MCF 10A (cell line): Measurements from ENCODE around the gene FBXO7. TPM values are rescaled to one million over a fixed set of nuclear protein-coding genes. Genes with fewer than 3 reads are reported as not detected.

Experiments
- BruUV-seq: library from RNA; stranded (reverse); fragments of 400-500 nt; replicated peaks from 2 replicates; lab custom pipeline; 2021; lab: Mats Ljungman, UMichigan
- CTCF ChIA-PET: fragments of 300-600 bp; sonication (Branson Sonifier 250); formaldehyde crosslinking; extraction: SDS; loops from one replicate; lab custom pipeline; 2021; ENCODE audit warnings: antibody characterized with exemption, inconsistent platforms; lab: Yijun Ruan, JAX
- POLR2A ChIA-PET: fragments of 300-600, 350-650 bp; sonication (Branson Sonifier 250); formaldehyde crosslinking; extraction: SDS; loops from one replicate; lab custom pipeline; 2020; ENCODE audit warnings: antibody characterized with exemption, inconsistent platforms; lab: Yijun Ruan, JAX
- DNase-seq: peaks from one replicate; pipeline ENCODE4 v3.0.0-alpha.2; 2018; ENCODE audit not compliant: unreplicated experiment
- H3K27ac Mint-ChIP-seq: one replicate; pipeline ENCODE4 v1.8.0; 2022; ENCODE audit warnings: mild to moderate bottlenecking, low read depth, mixed read lengths; ENCODE audit not compliant: unreplicated experiment
- H3K27me3 Mint-ChIP-seq: one replicate; pipeline ENCODE4 v1.8.0; 2022; ENCODE audit warnings: mixed read lengths; ENCODE audit not compliant: insufficient read depth, unreplicated experiment
- H3K36me3 Mint-ChIP-seq: one replicate; pipeline ENCODE4 v1.8.0; 2022; ENCODE audit warnings: mild to moderate bottlenecking, moderate library complexity, mixed read lengths; ENCODE audit not compliant: insufficient read depth, unreplicated experiment
- H3K4me1 Mint-ChIP-seq: one replicate; pipeline ENCODE4 v1.8.0; 2022; ENCODE audit warnings: mixed read lengths; ENCODE audit not compliant: insufficient read depth, unreplicated experiment
- H3K4me3 Mint-ChIP-seq: one replicate; pipeline ENCODE4 v1.8.0; 2022; ENCODE audit warnings: mild to moderate bottlenecking, moderate library complexity, mixed read lengths; ENCODE audit not compliant: unreplicated experiment
- H3K9me3 Mint-ChIP-seq: one replicate; pipeline ENCODE4 v1.8.0; 2022; ENCODE audit warnings: mixed read lengths; ENCODE audit not compliant: unreplicated experiment
- intact Hi-C: fragments of 100-400 bp; cut with micrococcal nuclease; formaldehyde crosslinking; loops from 2 replicates; pipeline ENCODE4 v1.14.1; 2022
- total RNA-seq: library from RNA; stranded (reverse); gene quantifications from 2 replicates; pipeline ENCODE4 v1.2.3, GENCODE V29; 2022
- TF ChIP-seq, protein P1 (sequence below): fragments of 200-600 bp; IDR thresholded peaks from one replicate; pipeline ENCODE4 v1.8.0; 2022; ENCODE audit warnings: antibody characterized with exemption, mild to moderate bottlenecking; ENCODE audit not compliant: unreplicated experiment

The FBXO7 gene
- total RNA-seq, 1 experiment from 2014 or later: 76.9 TPM

DNA sequence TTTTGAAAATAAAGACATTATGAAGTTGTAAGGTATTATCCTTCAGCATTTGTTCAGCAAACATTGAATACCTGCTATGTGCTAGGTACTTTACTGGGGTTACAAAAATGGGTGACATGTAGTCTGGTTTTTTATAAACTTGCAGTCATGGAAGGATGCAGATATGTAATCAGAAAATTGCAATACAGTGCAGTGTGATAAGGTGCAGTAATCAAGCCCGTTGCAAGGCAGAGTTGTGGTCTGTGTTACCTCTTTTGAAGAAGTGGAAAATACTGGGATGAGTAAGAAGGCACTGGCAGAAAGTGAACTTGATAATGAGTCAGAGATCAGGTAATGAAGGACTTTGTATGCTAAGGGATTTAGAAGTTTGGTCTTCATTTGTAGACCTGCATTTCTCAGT, 8.1 kb downstream of the FBXO7 start:
- DNase-seq: no peak
- BruUV-seq: no TSS peak
- intact Hi-C loops: no loop called here
- Mint-ChIP-seq H3K9me3 (no peaks in the 10 kb centered on the region), H3K4me1 (peaks cover 16% of the 10 kb centered on the region), H3K27me3 (no peaks in the 10 kb centered on the region), H3K27ac (no peak overlapping the region), H3K4me3 (no peak overlapping the region), H3K36me3 (peaks cover 9% of the 10 kb centered on the region)
- ChIA-PET POLR2A (no interaction called here), CTCF (interaction anchor here (0.7 to 1.2 kb wide), 3 partner anchors 9 to 84 kb away, joined by 3 to 10 read pairs (median 3); no protein-coding TSS in a partner anchor)
- TF ChIP-seq, protein P1, sequence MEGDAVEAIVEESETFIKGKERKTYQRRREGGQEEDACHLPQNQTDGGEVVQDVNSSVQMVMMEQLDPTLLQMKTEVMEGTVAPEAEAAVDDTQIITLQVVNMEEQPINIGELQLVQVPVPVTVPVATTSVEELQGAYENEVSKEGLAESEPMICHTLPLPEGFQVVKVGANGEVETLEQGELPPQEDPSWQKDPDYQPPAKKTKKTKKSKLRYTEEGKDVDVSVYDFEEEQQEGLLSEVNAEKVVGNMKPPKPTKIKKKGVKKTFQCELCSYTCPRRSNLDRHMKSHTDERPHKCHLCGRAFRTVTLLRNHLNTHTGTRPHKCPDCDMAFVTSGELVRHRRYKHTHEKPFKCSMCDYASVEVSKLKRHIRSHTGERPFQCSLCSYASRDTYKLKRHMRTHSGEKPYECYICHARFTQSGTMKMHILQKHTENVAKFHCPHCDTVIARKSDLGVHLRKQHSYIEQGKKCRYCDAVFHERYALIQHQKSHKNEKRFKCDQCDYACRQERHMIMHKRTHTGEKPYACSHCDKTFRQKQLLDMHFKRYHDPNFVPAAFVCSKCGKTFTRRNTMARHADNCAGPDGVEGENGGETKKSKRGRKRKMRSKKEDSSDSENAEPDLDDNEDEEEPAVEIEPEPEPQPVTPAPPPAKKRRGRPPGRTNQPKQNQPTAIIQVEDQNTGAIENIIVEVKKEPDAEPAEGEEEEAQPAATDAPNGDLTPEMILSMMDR: no peak

DNA sequence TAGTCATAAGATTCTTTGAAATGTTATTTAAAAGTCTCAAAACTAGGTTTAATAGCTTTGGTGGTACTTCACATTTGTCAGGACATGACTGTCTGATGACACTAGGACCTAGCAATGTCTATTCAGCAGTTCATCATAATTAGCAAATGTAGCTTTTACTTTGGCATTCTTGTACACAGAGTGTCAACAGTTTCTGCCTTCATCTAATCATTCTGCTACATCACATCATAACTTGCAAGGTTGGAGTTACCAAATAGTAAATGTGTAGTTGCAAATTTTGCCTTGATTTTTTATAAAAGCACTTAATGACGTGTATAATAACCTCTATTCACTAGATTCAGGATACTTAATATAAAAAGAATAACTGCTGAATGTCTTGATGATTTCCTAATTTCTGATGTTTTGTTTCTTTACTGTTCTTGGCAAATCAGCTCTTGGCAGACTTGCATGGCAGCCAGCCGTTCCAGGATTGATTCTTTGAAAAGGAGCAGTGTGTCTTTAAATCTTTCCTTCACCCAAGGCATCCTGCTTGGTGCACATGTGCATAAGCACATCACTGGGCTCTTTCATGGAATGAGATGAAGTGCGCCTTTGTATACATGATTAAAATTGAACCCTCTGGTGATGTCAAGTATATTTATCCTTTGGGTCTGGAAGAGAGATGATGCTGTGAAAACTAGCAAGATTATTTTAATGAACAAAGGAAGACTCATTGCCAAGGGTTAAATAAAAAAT, 12.2 kb downstream of the FBXO7 start:
- H3K27ac Mint-ChIP-seq: no peak overlapping the region
- ChIA-PET CTCF (interaction anchor here (1.2 to 1.8 kb wide), 3 partner anchors 10 to 310 kb away, joined by 3 to 5 read pairs (median 5); no protein-coding TSS in a partner anchor), POLR2A (interaction anchor here (0.6 to 3.3 kb wide), 5 partner anchors 8 to 758 kb away, joined by 3 to 30 read pairs (median 4); no protein-coding TSS in a partner anchor)
- no peak overlapping the region for H3K4me3 Mint-ChIP-seq
- no peaks in the 10 kb centered on the region for H3K9me3 Mint-ChIP-seq
- peaks cover 6% of the 10 kb centered on the region for H3K4me1 Mint-ChIP-seq
- no peaks in the 10 kb centered on the region for H3K27me3 Mint-ChIP-seq
- intact Hi-C loops: no loop called here
- TF ChIP-seq, protein P1: no peak
- H3K36me3 Mint-ChIP-seq: peaks cover 21% of the 10 kb centered on the region
- no peak for DNase-seq
- BruUV-seq: no TSS peak

DNA sequence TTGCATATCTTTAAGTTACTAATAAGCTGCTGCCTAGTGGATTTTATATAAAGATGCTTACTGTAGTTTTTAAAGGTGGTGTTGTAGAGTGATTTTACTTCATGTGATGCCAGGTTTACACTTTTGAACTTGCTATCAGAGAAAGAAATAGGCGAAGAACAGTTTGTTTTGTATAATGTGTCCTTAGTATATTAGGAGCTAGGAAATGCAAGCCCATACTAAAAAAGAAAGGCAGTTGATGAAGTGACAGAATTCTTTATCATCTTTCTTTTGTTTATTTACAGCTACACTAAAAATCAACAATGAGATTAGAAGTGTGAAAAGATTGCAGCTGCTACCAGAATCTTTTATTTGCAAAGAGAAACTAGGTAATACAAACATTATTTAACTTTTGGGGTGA, 12.8 kb downstream of the FBXO7 start:
- DNase-seq: no peak
- peaks cover 6% of the 10 kb centered on the region for H3K4me1 Mint-ChIP-seq
- BruUV-seq: no TSS peak
- no peak overlapping the region for H3K27ac Mint-ChIP-seq
- intact Hi-C loops: no loop called here
- TF ChIP-seq, protein P1: no peak
- H3K4me3 Mint-ChIP-seq: no peak overlapping the region
- H3K36me3 Mint-ChIP-seq: peaks cover 25% of the 10 kb centered on the region
- no peaks in the 10 kb centered on the region for H3K27me3 Mint-ChIP-seq
- H3K9me3 Mint-ChIP-seq: no peaks in the 10 kb centered on the region
- CTCF ChIA-PET: interaction anchor here (1.6 to 1.8 kb wide), 2 partner anchors 10 to 309 kb away, joined by 5 read pairs; no protein-coding TSS in a partner anchor
- POLR2A ChIA-PET: interaction anchor here (1.9 to 3.3 kb wide), 2 partner anchors 11 to 12 kb away, joined by 4 to 30 read pairs; no protein-coding TSS in a partner anchor

DNA sequence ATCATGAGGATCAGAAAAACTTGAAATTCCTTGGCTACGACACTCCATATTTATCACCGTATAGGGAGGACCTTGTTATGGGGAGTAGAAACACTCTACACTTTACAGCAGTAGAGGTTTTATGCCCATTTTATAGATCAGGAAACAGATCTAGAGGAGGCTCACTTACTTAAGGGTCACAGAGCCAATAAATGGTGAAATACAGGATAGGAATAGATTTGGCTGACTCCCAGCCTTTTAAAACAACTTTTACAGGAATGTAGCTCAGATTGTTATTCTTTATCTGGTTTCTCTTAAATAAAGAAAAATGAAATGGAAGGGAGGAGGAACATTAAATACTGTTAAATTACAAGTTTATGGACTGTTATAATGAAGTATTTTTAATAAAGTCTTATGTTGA, 14.8 kb downstream of the FBXO7 start:
- ChIA-PET POLR2A (interaction anchor here (0.6 to 1.7 kb wide), 3 partner anchors 12 to 587 kb away, joined by 3 to 6 read pairs (median 3); no protein-coding TSS in a partner anchor), CTCF (interaction anchor here (0.9 kb wide), 1 partner anchor 308 kb away, joined by 3 read pairs; no protein-coding TSS in a partner anchor)
- Mint-ChIP-seq H3K27me3 (no peaks in the 10 kb centered on the region), H3K4me3 (no peak overlapping the region), H3K4me1 (peaks cover 6% of the 10 kb centered on the region), H3K36me3 (peaks cover 44% of the 10 kb centered on the region), H3K9me3 (no peaks in the 10 kb centered on the region), H3K27ac (no peak overlapping the region)
- BruUV-seq: no TSS peak
- TF ChIP-seq, protein P1: no peak
- DNase-seq: no peak
- intact Hi-C loops: no loop called here
